HG03103 (cell line): Measurements from ENCODE around the gene LARGE1.

Experiments
- ATAC-seq: cut with Tn5 transposase; IDR thresholded peaks from one replicate; pipeline ENCODE4 v1.9.1; 2021; ENCODE audit warnings: low read depth; ENCODE audit not compliant: unreplicated experiment

The LARGE1 gene

DNA sequence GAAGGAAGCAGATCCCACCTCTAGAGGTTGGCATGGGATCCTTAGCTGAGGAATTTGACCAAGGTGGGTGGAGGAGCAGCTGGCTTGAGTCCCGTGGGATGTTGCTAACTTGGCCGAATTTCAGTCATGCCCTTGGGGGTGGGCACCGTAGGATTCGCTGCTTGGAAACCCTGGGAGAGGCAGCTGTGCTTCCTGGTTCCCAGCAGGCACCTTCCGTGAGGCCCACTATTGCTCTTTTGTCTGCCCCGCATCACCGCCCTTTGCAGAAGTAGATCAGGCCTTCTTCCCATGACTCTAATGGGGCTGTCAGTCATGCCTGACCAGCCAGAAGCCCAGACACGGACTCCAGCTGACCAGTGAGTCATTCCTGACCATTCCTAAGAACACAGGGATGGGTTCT is 569.8 kb downstream of the LARGE1 start:
- ATAC-seq, result no peak

DNA sequence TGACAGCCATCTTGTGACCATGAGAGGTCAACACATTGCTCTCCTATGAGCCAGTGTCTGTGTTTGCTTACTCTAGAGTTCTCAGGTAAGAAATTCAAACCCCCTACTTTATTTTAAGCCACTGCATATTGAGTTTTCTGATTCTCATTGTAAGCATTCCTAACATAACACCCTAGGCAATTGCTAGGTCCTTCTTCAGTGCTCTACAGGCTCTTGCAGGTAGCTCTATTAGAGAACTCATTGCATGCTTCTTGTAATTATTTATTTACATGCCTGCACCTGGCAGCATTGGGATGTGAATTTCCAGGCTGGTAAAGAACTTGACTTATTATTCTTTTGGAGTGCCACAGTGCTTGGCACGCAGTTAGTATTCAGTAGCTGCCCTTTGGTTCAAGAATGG is 573.3 kb downstream of the LARGE1 start:
- ATAC-seq, result no peak

DNA sequence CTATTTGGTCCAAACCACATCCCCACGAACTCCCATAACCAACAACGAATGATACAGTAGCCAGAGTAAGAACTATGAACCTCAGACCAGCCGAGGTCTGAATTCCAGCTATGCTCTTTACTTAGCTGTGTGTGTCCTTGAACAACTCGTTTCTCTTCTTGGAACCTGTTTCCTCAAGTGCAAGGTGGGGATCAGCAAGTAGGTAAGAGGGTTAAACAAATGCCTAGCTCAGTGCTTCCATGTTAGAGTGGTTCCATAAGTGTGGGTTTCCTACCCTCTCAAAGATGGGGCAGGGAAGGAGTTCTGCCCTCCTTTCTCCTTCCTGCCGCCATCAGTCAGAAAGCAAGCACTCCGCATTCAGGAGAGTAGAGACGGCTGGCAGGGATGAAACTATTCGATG is 578.7 kb downstream of the LARGE1 start:
- no peak for ATAC-seq

DNA sequence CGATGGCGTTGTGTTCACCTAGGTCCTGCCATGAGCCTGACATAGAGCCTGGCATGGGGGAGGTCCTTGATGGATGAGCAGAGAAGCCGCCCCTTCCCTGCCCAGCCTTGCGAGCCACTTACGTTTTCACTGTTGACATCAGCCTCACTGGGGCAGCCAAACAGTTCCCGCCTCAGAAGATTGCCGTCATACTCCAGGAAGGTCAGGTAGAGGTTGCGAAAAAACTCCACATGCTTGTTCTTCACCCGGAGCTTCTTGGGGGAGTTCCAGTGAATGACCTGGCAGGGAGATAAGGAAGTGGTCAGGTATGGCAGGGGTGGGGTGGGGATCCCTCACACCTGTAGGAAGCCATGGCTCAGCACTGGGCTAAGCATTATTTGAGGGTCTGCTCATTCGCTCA is 582.8 kb downstream of the LARGE1 start:
- no peak for ATAC-seq

DNA sequence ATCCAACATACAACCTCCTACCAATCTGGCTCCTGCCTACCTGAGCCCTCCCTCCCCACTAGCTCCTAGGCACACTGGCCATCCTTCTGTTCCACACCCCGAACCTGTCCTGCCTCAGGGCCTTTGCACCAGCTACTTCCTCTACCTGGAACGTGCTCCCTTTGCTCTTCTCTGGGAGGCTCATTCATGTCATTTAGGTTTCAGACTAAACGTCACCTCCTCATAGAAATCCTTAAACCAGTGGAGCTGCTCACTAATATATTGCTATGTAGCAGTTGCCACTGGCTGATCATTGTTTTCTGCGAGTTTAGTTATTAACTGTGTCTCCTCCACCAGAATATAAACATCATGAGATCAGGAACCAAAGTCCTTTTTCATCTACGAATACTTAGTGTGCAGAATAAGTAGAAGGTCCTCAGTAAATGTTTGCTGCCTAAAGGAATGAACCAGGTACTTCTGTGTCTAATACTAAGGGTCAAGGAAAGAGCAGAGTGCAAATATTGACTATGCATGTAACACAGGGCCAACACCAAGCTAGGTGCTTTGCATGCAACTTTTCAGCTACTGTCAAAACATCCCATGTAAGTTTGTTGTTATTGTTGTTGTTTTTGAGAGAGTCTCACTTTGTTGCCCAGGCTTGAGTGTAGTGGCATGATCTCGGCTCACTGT is 584.5 kb downstream of the LARGE1 start:
- ATAC-seq, result no peak

DNA sequence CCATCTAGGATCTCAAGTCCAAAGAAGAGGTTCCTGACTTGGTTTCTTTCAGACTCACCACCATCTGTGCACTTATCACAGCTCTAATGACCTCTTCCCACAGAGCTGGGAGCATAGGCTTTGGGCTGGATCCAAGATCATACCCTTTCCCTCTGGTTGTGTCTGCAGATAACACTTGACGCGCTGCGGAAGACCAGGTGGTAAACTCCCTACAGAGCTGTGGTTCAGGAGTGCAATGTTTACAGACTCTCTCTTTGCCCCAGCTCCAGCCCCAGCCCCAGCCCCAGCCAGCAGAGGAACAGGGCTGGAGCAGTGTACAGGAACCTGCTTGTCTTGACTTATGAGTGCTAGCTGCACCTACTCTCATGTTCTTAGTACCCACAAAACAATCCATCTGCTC is 587.7 kb downstream of the LARGE1 start:
- no peak for ATAC-seq

DNA sequence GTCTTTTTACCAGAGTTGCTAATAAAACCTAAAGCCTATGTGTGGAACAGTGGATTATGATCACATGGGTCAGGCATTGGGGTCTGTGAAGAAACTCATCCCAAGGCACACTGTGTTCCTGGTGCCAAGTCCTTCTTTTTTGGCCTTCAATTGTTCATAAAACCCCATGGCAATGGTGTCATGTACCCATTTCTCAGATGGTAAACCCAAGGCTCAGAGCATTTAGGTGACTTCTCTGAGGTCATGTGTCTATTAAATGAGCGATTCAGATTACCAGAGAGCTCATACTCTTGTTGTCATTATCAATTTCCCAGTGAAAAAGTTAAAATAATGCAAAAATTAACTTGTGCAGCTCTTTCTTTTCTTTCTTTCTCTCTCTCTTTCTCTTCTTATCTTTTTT is 589.3 kb downstream of the LARGE1 start:
- ATAC-seq, result no peak

DNA sequence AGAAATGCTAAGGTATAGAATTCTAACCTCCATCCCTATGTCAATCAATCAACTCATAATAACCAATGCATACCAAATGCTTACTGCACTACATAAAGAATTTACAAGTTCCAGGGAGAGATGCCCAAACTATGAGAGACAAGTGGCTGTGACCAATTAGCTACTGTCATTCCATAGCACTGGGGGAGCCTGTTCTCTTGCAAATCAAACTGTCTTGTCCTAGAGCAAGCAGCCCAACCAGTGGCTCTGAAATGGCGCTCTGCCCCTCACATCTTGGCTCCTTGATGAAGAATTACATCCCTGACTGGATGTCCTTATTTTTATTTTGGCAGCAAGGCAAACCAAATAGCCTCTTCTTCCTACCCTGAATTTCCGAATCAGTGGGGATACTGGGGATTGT is 589.7 kb downstream of the LARGE1 start:
- no peak for ATAC-seq

DNA sequence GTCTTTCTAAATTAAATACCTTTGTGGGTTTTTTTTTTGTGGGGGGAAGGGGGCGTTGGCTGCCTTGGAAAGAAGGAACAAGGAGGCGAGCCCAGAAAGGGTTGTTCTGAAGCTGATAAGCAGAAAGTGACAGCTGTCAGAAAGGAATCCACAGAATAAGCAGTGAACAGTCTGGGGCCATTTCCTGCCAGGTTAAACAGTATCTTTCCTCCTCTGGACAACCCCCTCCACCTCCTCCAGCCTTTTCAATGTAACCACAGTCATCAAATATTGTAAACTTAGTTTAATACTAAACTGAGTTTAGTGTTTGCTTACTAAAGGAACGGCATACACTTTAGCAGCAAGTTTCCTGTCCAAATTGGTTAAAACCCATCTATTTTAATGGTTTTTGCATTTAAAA is 590.9 kb downstream of the LARGE1 start:
- ATAC-seq, result no peak

DNA sequence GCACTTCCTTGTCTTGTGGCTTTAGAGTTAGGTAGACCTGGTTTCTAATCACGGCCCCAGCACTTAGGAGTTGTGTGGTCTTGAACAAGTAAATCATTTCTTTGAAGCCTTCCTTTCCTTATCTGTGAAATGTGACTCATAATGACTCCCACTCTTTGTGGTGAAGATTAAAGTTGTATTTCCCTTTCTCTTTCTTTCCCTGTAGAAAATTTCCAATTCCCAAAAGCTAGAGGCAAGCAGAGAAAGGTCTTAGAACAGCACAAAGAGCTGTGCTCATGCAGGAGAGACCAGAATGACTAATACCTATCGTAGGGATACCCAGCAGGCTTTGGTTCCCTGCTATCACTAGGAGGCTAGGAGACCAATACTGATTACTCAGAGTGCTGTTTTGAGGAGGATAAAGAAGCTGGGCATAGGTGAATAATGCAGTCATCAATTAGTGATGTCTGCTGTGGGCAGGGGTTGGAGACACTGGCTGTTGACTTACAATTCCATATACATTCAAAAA is 591.4 kb downstream of the LARGE1 start:
- no peak for ATAC-seq

DNA sequence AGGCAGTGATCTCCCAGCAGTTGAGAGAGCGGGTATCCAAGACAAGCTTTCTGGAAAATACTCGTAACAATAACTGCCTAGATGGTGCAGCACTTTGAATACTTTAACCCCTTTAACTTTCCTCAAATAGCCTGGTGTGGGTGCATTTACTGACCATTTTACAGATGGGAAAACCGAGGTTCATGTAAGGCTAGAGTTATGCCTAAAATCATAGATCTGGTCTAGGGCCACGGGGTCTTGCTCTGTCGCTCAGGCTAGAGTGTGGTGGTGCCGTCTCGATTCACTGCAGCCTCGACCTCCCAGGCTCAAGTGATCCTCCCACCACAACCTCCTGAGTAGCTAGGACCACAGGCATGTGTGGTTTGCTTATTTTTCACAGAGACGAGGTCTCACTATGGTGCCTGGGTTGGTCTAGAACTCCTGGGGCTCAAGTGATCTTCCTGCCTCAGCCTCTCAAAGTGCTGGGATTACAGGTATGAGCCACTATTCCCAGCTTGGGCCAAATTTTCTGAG is 592.9 kb downstream of the LARGE1 start:
- no peak for ATAC-seq

DNA sequence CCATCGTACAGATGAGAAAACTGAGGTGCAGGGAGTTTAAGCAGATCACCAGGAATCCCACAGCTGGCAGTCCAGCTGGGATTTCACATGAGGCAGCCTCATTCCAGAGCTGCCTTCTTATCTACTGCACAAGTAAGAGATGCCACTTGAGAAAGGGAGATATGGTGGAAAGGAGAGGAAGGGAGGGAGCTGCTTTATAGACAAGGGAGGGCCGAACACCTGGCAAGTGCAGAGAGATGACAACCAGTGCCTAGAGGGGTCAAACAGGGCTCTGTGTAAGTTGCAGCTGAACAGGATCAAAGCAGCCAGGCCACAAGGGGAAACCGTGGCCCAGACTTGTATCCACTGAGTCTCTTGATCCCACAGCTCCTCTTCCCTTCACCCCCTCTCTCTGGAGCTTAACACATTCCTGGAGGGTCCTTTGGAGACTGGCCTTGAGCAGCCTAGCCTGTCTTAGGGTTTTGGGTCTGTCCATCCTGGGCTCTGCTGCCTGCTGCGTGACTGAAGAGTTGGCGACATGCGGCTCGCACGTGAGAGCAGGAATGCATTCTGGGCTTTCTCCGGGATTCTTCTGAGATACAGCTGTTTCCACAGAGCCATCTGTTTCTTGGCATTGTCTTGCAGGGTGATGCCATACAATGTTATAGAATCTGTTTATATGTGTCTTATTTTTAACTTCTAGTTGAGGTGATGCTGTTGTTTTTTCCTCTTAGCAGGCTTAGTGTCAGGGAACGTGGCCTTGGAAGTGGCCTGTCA is 593.6 kb downstream of the LARGE1 start:
- ATAC-seq, result no peak

DNA sequence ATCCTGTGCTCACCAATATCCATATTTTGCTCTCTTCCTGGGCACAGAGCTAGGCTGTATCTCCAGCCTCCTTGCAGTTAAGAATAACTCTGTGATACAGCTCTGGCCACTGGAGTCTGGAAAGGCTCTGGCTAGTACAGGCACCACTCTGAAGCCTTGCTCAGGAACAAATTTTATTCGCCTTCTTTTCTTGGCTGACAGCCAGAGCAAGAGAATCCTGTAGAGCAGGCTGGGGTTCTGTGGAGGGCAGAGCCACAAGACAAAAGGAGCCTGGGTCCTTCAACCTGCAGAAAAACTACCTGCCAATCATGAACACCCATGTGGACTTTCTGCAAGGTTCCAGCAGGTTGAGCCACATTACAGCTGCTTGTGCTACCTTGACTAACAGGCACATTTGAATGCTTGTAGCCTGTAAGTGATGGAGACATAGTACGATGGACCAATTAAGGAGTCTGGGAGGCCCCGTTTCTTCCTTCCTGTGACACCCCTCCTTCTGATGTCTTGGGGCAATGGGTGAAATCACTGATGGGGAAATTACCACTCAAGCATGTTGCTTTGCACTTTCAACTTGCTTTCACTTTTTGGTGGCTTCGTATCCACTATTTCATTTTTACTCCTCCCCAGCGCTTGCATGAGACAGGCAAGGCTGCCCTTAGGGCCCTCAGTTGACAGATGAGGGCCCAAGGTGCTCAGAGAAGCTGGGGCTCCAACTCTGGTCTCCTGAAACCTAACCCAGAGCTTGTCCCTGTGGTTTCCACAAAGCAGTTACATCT is 594.9 kb downstream of the LARGE1 start:
- peak; percentile 63 for ATAC-seq

DNA sequence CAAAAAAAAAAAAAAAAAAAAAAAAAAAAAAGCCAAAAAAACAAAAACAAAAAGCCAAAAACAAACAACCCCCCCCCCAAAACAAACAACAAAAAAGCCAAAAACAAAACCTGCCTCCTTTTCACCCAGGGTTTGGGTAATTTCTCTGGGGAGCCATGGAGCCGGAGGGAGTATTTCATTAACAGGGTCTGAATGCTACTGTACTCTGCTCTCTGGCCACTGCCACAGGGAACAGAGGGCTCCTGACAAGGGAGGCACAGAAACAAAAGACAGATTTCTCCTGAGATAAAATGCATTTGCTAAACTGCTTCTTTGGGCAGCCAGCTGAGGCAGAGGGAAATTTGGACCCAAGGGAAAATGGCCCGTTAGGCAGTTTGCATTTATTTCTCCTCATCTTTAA is 596.0 kb downstream of the LARGE1 start:
- no peak for ATAC-seq

DNA sequence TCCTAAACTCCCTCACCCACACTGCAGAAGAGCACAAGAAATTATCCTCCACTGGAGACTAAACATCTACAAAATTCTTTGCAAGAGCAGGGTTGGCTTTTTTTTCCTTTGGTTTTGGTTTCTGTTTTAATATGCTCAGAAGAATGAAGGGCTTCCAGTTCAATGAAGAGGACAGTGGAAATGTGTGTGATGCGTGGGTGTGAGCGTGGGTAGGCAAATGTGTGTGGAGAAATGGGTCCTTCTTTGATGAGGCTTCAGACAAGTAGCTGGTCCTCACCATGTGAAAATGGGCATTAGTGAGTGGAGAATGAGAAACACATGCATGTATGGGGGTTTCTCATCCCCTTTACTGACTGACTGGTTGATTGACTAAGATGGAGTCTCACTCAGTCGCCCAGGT is 598.8 kb downstream of the LARGE1 start:
- ATAC-seq, result no peak

DNA sequence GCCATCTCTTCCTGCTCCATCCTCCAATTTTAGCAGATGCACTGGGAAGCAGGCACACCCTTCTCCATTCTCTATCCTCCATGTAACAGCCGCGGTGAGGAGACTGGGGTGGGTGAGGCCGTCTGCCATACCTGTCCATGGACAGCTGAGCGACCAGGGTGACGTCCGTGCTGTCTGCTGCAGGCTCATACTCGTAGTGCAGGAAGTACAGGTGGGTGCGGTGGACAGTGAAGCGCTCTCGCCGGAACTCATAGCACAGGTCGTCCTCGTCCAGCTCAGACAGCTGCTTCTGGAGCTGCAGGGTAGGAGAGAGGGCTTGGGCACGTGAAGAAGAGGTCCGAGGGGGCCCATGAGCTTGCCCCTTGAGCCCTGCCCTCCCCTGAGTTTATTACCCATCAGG is 604.3 kb downstream of the LARGE1 start:
- no peak for ATAC-seq

DNA sequence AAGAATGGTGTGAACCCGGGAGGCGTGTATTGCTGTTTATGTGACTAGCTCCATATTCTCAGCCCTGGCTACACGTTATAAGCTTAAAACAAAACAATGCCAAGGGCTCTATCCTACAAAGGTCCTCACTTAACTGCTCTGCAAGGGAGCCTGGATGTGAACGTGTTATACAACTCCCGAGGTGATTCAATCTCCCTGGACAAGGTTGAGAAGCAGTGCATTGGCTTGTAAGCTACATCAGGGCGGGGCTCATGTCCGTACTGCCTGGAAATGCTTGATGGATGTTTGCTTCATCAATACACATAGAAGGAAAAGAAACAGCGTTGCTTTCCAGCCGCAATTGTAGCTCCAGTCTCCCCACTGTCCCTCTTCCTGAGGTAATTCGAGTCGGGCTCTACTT is 605.2 kb downstream of the LARGE1 start:
- no peak for ATAC-seq

DNA sequence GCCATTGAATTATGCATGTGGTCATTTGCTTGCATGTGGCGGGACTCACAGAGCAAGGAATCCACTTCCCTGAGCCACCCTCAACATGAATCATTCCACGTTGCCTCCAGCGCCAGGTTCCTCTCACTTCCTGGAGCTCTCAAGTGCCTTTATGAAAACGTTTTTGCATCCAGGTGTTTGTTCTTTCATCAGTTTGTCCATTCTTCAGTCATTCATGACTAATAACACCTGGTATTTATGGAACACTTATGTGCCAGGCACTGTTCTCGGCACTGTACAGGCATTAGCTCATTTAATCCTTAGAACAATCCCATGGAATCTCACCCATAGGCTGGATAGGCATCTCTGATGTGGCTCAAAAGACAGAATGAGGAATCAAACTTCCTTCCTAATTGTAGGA is 606.0 kb downstream of the LARGE1 start:
- no peak for ATAC-seq

DNA sequence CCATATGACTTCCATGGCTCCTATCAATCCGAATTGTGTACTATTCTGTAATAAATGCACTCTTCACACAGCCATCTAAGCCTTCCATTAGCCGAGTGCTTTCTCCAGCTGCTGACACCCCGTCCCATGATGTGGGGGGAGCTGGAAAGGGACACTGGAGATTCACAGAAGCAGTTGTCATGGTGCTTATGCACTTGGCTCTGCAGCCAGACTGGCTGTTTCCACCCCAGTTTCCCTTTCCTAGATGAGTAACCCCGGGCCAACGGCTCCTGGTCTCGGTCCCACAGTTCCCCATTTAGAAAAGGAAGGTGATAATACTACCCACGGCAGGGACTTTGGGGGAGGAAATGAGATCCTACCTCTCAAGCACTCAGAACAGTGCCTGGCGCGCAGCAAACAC is 617.2 kb downstream of the LARGE1 start:
- no peak for ATAC-seq

DNA sequence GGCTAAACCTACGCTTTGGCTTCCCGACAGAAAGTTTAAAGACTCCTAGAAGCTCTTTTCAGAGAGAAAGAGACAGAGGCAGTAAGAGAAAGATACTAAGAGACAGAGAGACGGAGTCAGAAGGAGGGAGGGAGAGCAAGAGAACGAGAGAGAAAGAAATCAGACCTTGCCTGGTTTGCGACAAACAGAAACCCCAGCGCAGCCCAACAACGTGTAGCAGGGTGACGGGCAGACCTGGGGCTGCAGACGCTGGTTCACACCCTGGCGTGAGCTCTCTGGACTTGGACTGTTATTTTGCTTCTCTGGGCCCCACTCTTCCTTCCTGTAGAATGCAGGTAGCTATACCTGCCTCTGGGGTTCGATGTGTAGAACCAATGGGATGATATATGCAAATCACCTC is 617.7 kb downstream of the LARGE1 start:
- ATAC-seq, result no peak

DNA sequence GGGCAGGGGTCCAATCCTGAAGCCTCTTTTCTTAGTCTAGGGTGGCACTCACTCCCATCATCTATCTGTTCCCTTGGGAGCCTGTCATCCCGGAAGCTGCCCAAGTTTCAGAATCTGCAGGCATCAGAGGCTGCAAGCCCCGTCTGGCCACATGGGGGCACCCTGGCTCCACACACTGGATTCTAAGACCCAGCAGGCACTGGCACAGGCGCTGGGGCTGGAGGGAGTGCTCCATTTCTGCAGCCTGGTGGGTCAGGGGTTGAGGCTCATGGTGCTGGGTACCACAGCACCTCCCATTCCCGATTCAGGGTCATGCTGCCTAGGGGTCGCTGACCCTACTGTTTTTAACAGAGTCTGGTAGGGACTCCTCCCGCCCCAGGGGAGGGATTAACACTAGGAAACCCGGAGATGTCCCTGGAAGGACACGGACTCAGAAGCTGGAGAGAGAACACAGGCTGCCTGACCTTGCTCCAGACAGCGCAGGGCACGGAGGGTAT is 618.2 kb downstream of the LARGE1 start:
- no peak for ATAC-seq
